MM.1S (cell line): ENCODE measurements around the gene PPP1R7.

Experiments
- DNase-seq: peaks from one replicate; pipeline ENCODE4 v3.0.0-alpha.2; 2015
- H2AFZ ChIP-seq: fragments of 300-600 bp; sonication (generic); 2 replicates; pipeline ENCODE4 v1.6.0; 2016; ENCODE audit warnings: antibody characterized with exemption, low read length
- H3F3A ChIP-seq: fragments of 300-600 bp; sonication (generic); 2 replicates; pipeline ENCODE4 v1.6.1; 2016; ENCODE audit warnings: mild to moderate bottlenecking, antibody characterized with exemption, low read length, moderate library complexity, mixed read lengths; ENCODE audit not compliant: insufficient read depth
- H3K27ac ChIP-seq: fragments of 300-600 bp; sonication (generic); 2 replicates; pipeline ENCODE4 v1.5.1; 2016; ENCODE audit warnings: mild to moderate bottlenecking, low read length
- H3K27me3 ChIP-seq: fragments of 300-600 bp; sonication (generic); replicated peaks from 2 replicates; pipeline ENCODE4 v1.6.0; 2016; ENCODE audit warnings: low read length; ENCODE audit not compliant: insufficient read depth
- H3K36me3 ChIP-seq: fragments of 300-600 bp; sonication (generic); replicated peaks from 2 replicates; pipeline ENCODE4 v1.6.1; 2016; ENCODE audit warnings: mild to moderate bottlenecking, low read length, mixed read lengths; ENCODE audit not compliant: insufficient read depth
- H3K4me1 ChIP-seq: fragments of 300-600 bp; sonication (generic); 2 replicates; pipeline ENCODE4 v1.6.1; 2016; ENCODE audit warnings: low read length, mixed read lengths
- H3K4me2 ChIP-seq: fragments of 300-600 bp; sonication (generic); 2 replicates; pipeline ENCODE4 v1.6.0; 2016; ENCODE audit warnings: low read depth, low read length
- H3K4me3 ChIP-seq: fragments of 300-600 bp; sonication (generic); 2 replicates; pipeline ENCODE4 v1.5.1; 2016; ENCODE audit warnings: low read length, mixed read lengths
- H3K79me2 ChIP-seq: fragments of 300-600 bp; sonication (generic); 2 replicates; pipeline ENCODE4 v1.6.1; 2016; ENCODE audit warnings: mixed run types, low read length, mixed read lengths
- H3K9ac ChIP-seq: fragments of 300-600 bp; sonication (generic); 2 replicates; pipeline ENCODE4 v1.6.1; 2016; ENCODE audit warnings: low read length, mixed read lengths
- H3K9me2 ChIP-seq: fragments of 300-600 bp; sonication (generic); replicated peaks from 2 replicates; pipeline ENCODE4 v1.6.1; 2016; ENCODE audit warnings: mild to moderate bottlenecking, low read length, mixed read lengths; ENCODE audit not compliant: insufficient read depth
- H3K9me3 ChIP-seq: fragments of 300-600 bp; sonication (generic); replicated peaks from 2 replicates; pipeline ENCODE4 v1.6.1; 2016; ENCODE audit warnings: mild to moderate bottlenecking, low read length, mixed read lengths; ENCODE audit not compliant: insufficient read depth
- H4K20me1 ChIP-seq: fragments of 300-600 bp; sonication (generic); 2 replicates; pipeline ENCODE4 v1.6.1; 2016; ENCODE audit warnings: mild to moderate bottlenecking, low read length, moderate library complexity, mixed read lengths; ENCODE audit not compliant: insufficient read depth
- CTCF ChIP-seq: fragments of 300-600 bp; sonication (generic); IDR thresholded peaks from 2 replicates; pipeline ENCODE4 v1.5.1; 2016; ENCODE audit warnings: antibody characterized with exemption, low read length, mixed read lengths
- EZH2 ChIP-seq: fragments of 300-600 bp; sonication (generic); optimal IDR thresholded peaks from 2 replicates; pipeline ENCODE3; 2017; ENCODE audit warnings: low read depth, mild to moderate bottlenecking, antibody characterized with exemption, low read length, mixed read lengths
- EZH2phosphoT487 ChIP-seq: fragments of 300-600 bp; sonication (generic); IDR thresholded peaks from 2 replicates; pipeline ENCODE4 v1.6.1; 2018; ENCODE audit warnings: antibody characterized with exemption, low read length

PPP1R7 gene

GRCh38 chr2:241132538-241133435, 17.5 kb upstream of the PPP1R7 start:
- Histone ChIP-seq H3K9me2 (no peaks in the 10 kb centered on the region), H3K9me3 (no peaks in the 10 kb centered on the region), H3K4me3 (no peak overlapping the region), H3K9ac (no peak overlapping the region), H3K27ac (no peak overlapping the region), H3K79me2 (no peaks in the 10 kb centered on the region), H3K36me3 (no peaks in the 10 kb centered on the region), H3K4me1 (no peaks in the 10 kb centered on the region), H3K27me3 (no peaks in the 10 kb centered on the region), H3F3A (no peaks in the 10 kb centered on the region), H2AFZ (no peak overlapping the region), H3K4me2 (no peak overlapping the region), H4K20me1 (no peaks in the 10 kb centered on the region)
- TF ChIP-seq CTCF: no peak
- DNase-seq: no peak

- H3K9me2 ChIP-seq: no peaks in the 10 kb centered on the region
- no peaks in the 10 kb centered on the region for H3K9me3 ChIP-seq
- TF ChIP-seq EZH2phosphoT487 (no peak), CTCF (no peak), EZH2 (no peak)
- no peaks in the 10 kb centered on the region for H3K79me2 ChIP-seq
- no peaks in the 10 kb centered on the region for H3K4me1 ChIP-seq
- H3K9ac ChIP-seq: no peak overlapping the region
- H3K4me2 ChIP-seq: no peak overlapping the region
- no peaks in the 10 kb centered on the region for H3F3A ChIP-seq
- no peaks in the 10 kb centered on the region for H3K27me3 ChIP-seq
- H2AFZ ChIP-seq: no peak overlapping the region
- no peaks in the 10 kb centered on the region for H4K20me1 ChIP-seq
- H3K27ac ChIP-seq: no peak overlapping the region
- no peaks in the 10 kb centered on the region for H3K36me3 ChIP-seq
- H3K4me3 ChIP-seq: no peak overlapping the region
- DNase-seq: no peak
Measured at GRCh38 chr2:241133436-241133820, 16.8 kb upstream of the PPP1R7 start.

GRCh38 chr2:241134711-241135110, 15.6 kb upstream of the PPP1R7 start:
- H3K9me3 ChIP-seq: no peaks in the 10 kb centered on the region
- no peak overlapping the region for H3K9ac ChIP-seq
- no peak for DNase-seq
- no peaks in the 10 kb centered on the region for H3K79me2 ChIP-seq
- no peak overlapping the region for H2AFZ ChIP-seq
- no peak overlapping the region for H3K4me3 ChIP-seq
- H3K4me1 ChIP-seq: no peaks in the 10 kb centered on the region
- no peaks in the 10 kb centered on the region for H3F3A ChIP-seq
- no peak for TF ChIP-seq EZH2phosphoT487
- no peak for TF ChIP-seq CTCF
- no peak for TF ChIP-seq EZH2
- H3K9me2 ChIP-seq: no peaks in the 10 kb centered on the region
- no peak overlapping the region for H3K4me2 ChIP-seq
- no peaks in the 10 kb centered on the region for H4K20me1 ChIP-seq
- H3K36me3 ChIP-seq: no peaks in the 10 kb centered on the region
- no peaks in the 10 kb centered on the region for H3K27me3 ChIP-seq
- H3K27ac ChIP-seq: no peak overlapping the region
